Fibroblast of the conjunctiva (primary cell): ENCODE data around the gene ATAD3A.
"Not testable (repeated sequence)": the region's sequence is repeated elsewhere in the genome, so short reads cannot be mapped to it uniquely, and the experiment has no call there.

Source experiments
- DNase-seq: peaks from one replicate; pipeline ENCODE4 v3.0.0-alpha.2; 2010; ENCODE audit warnings: low read depth

Gene ATAD3A

GRCh38 chr1:1489861-1490260 lies 22.1 kb upstream of the ATAD3A start:
- DNase-seq: no peak

- no peak for DNase-seq
Measured at GRCh38 chr1:1490633-1491230, 21.2 kb upstream of the ATAD3A start.

DNA sequence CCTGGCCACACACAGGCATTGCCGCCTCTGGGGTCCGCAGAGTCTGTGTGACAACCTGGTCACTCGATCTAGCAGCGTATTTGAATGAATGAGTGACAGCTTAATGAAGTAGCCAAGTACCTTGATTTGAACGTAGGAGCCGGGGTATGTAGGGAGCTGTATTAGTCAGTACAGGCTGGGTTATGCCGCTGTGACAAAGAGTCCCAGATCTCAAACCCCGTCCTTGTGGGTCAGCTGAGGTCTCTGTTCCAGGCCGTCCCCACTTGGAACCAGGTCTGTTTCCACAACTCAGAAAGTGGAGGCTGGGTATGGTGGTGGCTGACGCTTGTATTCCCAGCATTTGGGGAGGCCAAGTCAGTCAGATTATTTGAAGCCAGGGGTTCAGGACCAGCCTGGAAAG lies 20.4 kb upstream of the ATAD3A start:
- DNase-seq: no peak

DNA sequence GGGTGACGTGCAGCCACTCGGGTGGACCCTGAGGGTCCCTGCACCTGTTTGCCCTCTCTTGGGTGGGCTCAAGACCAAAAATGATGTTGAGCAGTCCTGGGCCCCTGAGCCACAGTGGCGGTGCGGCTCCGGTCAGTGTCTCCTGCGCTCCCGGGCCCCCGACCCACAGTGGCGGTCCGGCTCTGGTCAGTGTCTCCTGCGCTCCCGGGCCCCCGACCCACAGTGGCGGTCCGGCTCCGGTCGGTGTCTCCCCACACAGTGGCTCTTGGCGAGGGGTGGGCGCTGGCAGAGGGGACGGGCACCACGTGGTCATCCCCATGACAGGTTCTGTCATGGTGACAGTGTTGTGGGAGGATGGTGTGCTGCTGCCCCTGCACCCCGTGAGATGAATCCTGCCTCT lies 17.7 kb upstream of the ATAD3A start:
- DNase-seq: not testable (repeated sequence)

DNA sequence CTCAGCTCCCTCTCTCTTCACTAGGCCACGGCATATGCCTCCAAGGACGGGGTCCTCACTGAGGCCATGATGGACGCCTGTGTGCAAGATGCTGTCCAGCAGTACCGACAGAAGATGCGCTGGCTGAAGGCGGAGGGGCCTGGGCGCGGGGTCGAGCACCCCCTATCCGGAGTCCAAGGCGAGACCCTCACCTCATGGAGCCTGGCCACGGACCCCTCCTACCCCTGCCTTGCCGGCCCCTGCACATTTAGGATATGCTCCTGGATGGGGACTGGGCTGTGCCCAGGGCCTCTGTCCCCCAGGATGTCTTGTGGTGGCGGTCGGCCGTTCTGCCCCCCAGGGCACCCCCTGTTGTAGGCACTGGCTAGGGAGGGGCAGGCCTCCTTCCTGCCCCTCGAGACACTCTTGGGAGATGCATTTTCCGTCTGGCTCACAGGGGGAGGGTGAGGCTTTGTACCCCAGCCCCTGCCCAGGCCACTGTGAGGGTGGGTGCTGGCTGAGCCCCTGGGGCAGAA lies 16.4 kb upstream of the ATAD3A start:
- DNase-seq: not testable (repeated sequence)

DNA sequence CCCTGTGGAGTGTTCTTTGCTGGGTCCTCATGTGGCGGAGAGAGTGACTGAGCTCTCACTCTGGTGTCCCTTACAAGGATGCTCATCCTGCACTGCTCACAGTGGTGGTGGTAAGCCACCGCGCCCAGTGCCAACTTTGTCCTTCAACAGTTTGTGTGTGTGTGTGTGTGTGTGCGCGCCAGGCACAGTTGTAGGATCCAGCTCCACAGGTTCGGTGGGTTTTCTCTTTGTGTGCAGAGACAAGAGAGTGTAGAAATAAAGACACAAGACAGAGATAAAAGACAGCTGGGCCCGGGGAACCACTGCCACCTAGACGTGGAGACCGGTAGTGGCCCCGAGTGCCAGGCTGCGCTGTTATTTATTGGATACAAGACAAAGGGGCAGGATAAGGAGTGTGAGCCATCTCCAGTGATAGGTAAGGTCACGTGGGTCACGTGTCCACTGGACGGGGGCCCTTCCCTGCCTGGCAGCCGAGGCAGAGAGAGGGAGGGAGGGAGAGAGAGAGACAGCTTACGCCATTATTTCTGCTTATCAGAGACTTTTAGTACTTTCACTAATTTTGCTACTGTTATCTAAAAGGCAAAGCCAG lies 7.1 kb upstream of the ATAD3A start:
- DNase-seq: peak; percentile 8

DNA sequence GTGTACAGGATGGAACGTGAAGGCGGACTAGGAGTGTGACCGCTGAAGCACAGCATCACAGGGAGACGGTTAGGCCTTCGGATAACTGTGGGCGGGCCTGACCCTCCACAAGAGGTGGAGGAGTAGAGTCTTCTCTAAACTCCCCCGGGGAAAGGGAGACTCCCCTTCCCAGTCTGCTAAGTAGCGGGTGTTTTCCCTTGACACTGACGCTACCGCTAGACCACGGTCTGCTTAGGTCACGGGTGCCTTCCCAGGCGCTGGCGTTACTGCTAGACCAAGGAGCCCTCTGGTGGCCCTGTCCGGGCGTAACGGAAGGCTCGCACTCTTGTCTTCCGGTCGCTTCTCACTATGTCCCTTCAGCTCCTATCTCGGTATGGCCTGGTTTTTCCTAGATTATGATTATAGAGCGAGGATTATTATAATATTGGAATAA lies 6.6 kb upstream of the ATAD3A start:
- DNase-seq: not testable (repeated sequence)

DNA sequence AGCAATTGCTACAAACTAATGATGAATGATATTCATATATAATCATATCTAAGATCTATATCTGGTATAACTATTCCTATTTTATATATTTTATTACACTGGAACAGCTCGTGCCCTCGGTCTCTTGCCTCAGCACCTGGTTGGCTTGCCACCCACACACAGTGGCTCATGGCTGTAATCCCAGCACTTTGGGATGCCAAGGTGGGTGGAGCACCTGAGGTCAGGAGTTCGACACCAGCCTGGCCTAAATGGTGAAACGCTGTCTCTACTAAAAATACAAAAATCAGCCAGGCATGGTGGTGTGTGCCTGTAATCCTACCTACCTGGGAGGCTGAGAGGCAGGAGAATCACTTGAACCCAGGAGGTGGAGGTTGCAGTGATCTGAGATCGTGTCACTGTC lies 6.2 kb upstream of the ATAD3A start:
- DNase-seq: not testable (repeated sequence)

GRCh38 chr1:1507305-1507704 lies 4.7 kb upstream of the ATAD3A start:
- no peak for DNase-seq

- not testable (repeated sequence) for DNase-seq
Measured at GRCh38 chr1:1508775-1509464, 3.0 kb upstream of the ATAD3A start.

GRCh38 chr1:1509465-1509850 lies 2.5 kb upstream of the ATAD3A start:
- DNase-seq: not testable (repeated sequence)

DNA sequence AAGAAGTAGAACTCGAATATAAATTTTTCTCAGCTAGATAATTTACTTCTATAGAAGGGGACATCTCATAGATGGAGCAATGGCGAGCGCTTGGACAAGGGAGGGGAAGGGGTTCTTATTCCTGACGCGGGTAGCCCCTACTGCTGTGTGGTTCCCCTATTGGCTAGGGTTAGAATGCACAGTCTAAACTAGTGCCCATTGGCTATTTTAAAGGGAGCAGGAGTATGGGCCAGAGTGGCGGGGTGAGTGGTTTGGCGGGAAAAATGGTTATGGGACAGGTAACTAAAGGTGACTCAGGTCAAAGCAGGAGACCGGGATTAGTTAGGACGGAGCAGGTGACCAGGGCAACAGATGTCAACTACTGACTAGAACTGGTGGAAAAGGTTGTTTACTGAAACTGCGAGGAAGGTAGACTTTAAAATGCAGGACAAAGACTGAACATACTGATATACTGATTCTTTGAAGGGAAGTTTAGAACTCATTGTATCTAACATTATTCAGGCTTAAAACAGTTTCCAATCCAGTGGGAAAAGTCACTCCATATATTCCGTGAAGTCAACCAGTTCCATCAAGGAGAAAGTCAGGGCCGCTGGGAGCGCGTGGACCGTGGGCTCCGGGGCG lies 940 bp upstream of the ATAD3A start:
- no peak for DNase-seq

DNA sequence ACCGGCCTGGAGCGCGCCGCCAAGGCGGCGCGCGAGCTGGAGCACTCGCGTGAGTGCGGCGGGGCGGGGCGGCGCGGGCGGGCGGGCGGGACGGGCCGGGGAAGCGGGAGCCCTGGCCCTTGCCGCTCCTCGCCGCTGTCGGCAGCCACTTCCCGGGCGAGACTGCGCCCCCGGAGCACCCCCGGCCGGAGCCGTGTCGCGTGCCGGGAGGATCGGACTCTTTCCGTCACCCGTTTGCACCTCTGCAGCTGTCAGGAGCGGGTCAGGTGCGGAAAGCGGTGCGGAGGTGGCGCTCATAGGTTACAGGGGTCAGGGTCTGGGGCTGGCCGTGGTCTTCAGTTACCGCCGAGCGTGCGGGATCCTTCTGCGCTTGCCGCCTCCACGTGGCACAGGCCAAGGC lies 463 bp downstream of the ATAD3A start:
- not testable (repeated sequence) for DNase-seq

GRCh38 chr1:1513675-1514074 lies 1.7 kb downstream of the ATAD3A start:
- not testable (repeated sequence) for DNase-seq

- DNase-seq: not testable (repeated sequence)
Measured at GRCh38 chr1:1514376-1514775, 2.4 kb downstream of the ATAD3A start.

GRCh38 chr1:1516923-1517322 lies 5.0 kb downstream of the ATAD3A start:
- DNase-seq: not testable (repeated sequence)

DNA sequence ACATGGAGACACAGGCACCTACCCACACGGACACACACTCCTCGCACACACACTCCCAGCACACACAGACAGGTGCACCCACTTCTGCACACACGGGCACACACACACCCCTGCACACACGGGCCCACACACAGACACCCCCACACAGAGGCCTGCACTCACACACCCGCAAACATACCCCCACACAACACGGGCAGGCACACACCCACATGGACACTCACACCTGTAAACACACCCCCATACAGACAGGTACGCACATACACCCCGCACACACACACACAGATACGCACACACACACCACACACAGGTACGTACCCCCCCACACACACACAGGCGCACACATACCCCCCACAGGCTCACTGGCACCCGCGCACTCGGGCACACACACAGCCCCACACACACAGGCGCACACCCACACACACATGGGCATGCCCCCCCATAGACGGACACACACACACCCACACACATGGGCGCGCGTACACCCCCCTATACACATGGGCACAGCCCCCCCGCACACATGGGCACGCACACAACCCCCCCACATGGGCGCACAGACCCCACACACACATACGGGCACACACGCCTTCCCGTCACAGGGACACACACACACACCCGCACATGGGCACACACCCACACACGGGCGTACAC lies 6.1 kb downstream of the ATAD3A start:
- DNase-seq: no peak

GRCh38 chr1:1518621-1519007 lies 6.7 kb downstream of the ATAD3A start:
- DNase-seq: not testable (repeated sequence)

DNA sequence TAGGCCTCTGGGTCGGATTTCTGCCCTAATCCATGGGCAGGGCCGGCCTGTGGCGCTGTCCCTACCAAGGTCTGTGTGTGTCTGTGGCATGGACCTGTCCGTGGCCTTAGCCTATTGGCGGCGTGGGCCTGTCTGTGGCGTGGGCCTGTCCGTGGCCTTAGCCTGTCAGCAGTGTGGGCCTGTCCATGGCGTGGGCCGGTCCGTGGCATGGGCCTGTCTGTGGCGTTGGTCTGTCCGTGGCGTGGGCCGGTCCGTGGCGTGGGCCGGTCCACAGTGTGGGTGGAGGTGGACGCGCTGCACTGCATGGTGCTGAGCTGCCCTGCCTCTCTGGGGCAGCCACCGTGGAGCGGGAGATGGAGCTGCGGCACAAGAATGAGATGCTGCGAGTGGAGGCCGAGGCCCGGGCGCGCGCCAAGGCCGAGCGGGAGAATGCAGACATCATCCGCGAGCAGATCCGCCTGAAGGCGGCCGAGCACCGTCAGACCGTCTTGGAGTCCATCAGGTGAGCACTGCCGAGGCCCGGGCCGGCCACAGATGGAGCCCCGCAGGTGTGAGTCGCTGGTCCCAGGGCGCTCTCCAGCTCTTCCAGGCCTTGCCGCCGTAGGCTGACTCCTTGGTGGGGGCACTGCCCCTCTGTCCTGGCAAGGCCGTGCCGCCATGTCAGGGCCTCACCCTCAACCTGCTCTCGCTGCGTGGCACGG lies 8.0 kb downstream of the ATAD3A start:
- DNase-seq: not testable (repeated sequence)

DNA sequence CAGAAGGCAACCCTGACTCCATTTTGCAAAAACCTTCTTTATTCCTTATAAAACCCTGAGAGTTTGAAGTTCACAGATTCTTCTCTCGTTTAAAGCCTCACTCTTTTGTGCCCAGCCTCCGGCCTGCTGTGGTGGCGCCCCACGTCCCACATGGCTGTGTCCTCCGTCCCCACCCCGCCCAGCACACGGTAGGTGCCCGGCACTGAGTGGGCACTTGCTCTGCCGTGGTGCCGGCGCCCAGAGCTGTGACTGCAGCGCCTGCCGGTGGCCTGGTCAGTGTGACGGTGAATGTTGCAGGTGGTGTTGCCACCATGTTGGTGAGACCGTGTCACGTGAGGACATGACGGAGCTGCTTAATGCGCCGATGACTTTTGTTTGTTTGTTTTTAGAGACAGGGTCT lies 9.4 kb downstream of the ATAD3A start:
- DNase-seq: no peak

GRCh38 chr1:1522536-1522935 lies 10.6 kb downstream of the ATAD3A start:
- not testable (repeated sequence) for DNase-seq

- not testable (repeated sequence) for DNase-seq
Measured at GRCh38 chr1:1523226-1523625, 11.3 kb downstream of the ATAD3A start.
